ENCODE results near the gene MUS81.

Gene MUS81

DNA sequence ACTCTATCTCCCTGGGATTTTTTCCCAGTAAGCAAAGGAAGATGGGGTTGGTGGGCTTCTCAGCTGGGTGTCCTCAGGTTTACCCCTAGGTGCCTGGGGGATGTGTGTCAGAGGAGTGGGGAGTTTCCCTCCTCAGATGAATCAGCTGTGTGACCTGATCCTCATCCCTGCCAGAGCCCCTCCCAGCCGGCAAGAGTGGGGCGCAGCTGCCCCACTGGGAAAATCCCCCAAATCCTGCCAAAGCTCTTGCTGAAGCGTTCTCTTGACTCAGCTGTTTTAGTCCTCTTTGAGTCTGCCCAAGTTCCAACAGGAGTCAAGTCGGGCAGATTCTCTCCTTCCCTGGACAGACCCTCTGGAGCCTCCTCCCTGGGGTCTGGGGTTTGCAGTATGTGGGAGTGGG is 52.6 kb downstream of the MUS81 start:
- peaks cover 5% of the 10 kb centered on the region for H3K36me3 Mint-ChIP-seq (ENCODE audit: low read depth)
- peak overlapping the region in 2 of 3 experiments; percentile 33 to 63 for H3K27ac Mint-ChIP-seq
- H3K9me3 Mint-ChIP-seq, result no peaks in the 10 kb centered on the region
- TF ChIP-seq, protein P1, sequence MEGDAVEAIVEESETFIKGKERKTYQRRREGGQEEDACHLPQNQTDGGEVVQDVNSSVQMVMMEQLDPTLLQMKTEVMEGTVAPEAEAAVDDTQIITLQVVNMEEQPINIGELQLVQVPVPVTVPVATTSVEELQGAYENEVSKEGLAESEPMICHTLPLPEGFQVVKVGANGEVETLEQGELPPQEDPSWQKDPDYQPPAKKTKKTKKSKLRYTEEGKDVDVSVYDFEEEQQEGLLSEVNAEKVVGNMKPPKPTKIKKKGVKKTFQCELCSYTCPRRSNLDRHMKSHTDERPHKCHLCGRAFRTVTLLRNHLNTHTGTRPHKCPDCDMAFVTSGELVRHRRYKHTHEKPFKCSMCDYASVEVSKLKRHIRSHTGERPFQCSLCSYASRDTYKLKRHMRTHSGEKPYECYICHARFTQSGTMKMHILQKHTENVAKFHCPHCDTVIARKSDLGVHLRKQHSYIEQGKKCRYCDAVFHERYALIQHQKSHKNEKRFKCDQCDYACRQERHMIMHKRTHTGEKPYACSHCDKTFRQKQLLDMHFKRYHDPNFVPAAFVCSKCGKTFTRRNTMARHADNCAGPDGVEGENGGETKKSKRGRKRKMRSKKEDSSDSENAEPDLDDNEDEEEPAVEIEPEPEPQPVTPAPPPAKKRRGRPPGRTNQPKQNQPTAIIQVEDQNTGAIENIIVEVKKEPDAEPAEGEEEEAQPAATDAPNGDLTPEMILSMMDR (IDR thresholded peaks at IDR 0.05; ENCODE audit: unreplicated experiment in 3 of 3), result no peak
- peaks cover 22% of the 10 kb centered on the region for H3K27me3 Mint-ChIP-seq (ENCODE audit: low read depth)
- peak overlapping the region in 1 of 3 experiments; percentile 37 for H3K4me3 Mint-ChIP-seq
- peaks cover 36% of the 10 kb centered on the region for H3K4me1 Mint-ChIP-seq

DNA sequence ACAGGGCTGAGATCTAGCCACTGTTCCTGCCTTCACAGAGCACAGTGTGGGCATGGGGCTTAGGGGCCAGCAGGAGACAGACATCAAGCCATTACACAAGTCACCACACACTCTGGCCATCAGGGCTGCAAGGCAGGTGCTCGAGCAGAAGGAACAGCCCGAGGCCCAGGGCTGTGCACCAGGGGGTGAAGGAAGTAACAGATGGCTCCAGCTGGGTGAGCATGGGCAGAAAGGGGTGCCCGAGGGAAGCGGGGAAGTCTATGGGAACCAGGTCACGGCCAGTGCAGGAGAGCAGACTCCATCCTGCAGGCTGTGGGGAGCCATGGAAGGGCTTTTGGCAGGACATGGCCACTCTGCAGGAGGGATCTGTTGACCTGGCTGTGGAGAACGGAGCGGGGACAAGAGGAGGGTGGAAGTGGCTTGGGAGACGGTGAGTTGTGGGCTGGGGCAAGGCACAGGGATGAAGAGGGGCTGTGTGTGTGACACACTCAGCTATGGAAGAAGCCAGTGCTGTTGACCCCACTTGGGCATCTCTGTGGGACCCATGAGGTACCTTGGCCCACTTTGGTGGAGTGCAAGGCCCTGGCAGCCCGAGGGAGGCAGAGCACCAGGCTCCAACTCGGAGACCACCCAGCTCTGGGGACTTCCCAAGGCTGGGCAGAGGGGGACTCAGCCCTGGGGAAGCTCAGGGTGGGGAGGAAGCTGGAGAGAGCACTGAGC is 55.0 kb downstream of the MUS81 start:
- Mint-ChIP-seq H3K27ac (peak overlapping the region in 2 of 3 experiments; percentile 44 to 58), H3K4me1 (peaks cover 36% of the 10 kb centered on the region), H3K9me3 (no peaks in the 10 kb centered on the region), H3K36me3 (ENCODE audit: low read depth) (peaks cover 5% of the 10 kb centered on the region), H3K4me3 (peak overlapping the region; percentile 49 to 80 (median 72)), H3K27me3 (ENCODE audit: low read depth) (peaks cover 6% of the 10 kb centered on the region)
- TF ChIP-seq, protein P1 (IDR thresholded peaks at IDR 0.05; ENCODE audit: unreplicated experiment in 3 of 3), result no peak

DNA sequence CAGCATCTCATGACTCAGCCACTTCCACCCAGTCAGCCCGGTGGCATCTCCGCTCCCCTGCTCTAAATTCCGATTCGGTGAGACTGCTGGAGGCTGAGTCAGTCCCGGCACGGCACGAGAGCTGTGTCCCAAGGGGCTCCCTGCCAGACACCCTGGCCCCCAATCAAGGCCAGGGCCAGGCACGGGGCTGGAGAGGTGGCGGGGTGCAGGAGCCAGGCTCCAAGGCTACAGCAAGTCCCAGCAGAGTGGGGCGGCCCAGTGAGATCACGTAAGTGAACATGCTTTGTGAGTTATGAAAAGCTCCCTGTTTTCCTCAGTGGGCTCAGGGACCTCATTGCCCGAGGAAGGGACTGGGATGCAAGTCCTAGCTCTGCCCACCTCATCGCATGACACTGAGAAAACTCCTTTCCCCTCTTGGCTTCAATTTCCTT is 55.6 kb downstream of the MUS81 start:
- Mint-ChIP-seq H3K27me3 (ENCODE audit: low read depth) (peaks cover 3% of the 10 kb centered on the region), H3K36me3 (ENCODE audit: low read depth) (peaks cover 5% of the 10 kb centered on the region), H3K27ac (peak overlapping the region in 1 of 3 experiments; percentile 79), H3K9me3 (no peaks in the 10 kb centered on the region), H3K4me3 (peak overlapping the region; percentile 88 to 90 (median 89)), H3K4me1 (peaks cover 36% of the 10 kb centered on the region)
- TF ChIP-seq, protein P1 (IDR thresholded peaks at IDR 0.05; ENCODE audit: unreplicated experiment in 3 of 3), result no peak

Measured in nephron (organoid).